GM18909 (cell line): ENCODE results near the gene CTSH.

Experiments
- ATAC-seq: cut with Tn5 transposase; IDR thresholded peaks from one replicate; pipeline ENCODE4 v1.9.1; 2021; ENCODE audit warnings: mild to moderate bottlenecking; ENCODE audit not compliant: unreplicated experiment, poor library complexity

The CTSH gene

DNA sequence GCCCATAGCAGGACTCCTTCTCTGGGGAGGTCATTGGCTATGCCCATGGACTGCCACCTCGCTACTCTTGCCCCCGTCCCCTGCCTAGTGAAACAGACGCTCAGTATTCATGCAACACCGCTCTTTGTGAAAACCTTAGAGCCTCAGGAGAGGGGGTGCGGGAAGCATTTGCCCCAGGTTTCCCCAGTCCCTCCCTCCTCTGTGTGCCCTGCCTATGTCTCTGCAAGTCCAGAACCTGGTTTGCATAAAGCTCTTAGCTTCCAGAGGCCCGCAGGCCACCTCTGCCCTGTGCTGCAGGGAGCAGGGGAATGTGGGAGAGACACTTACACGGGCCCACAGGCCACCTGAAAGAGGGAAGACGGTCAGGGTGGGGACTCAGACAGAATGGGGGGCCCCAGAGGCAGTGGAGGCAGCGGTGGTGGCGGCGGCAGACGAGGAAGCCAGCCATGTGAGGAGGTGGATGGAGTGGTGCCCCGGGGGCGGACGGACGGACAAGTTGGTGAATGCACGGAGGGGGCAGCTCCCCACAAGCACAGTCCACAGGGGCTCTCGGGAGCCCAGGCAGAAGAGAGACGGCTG lies 33.8 kb upstream of the CTSH start:
- no peak for ATAC-seq

DNA sequence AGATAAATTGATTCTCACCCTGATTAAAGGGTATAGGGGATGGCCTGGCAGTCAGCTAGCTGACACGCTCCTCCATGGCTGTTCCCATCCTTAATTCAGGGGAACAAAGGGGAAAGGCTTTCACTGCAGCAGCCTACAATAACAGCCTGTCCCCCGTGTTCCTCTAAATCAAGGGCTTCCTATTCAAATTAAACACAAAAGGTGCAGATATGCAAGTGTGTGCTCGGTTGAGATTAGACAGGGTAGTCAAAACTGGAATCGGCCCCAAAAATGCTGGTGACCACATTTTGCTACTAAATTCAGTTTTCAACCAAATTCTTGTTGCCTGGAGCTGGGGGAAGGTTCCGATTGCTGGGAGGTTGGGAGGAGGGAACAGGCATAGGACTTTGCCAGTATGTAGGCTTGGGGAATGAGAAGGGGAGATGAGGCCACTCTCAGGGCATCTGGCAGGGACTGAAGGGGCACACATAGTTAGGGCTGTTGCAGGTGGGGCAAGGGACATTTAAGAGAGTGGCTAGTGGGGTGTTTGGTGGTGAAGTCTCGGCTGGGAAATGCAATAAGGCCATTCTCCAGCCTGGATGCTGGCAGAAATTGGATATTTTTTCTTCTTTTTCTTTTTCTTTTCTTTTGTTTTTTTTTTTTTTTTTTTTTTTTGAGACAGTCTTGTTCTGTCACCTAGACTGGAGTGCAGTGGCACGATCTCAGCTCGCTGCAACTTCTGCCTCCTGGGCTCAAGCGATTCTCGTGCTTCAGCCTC lies 32.9 kb upstream of the CTSH start:
- ATAC-seq = peak; percentile 26

DNA sequence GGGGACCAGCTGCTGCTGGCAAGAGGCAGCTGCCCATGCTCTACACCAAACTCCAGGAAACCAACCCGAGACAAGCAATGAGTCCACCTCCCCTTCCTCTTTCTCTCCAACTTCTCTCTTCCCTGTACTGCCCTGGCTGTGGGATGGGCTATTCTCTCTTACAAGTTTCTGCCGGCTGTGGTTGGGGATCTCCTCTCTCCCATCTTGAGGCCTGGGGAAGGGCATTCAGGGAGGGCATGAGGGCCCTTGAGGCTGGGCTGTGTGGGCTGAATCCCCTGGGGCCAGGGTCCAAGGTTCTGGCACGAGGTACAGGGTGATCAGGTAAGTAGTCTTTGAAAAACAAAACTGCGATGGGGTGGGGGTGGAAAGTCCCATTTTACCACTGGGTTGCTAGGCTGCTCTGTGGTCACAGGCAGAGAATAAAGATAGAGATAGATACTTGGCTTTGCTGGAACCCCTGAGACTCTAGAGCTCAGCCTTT lies 32.3 kb upstream of the CTSH start:
- peak; percentile 66 for ATAC-seq

GRCh38 chr15:78976691-78977090 lies 31.8 kb upstream of the CTSH start:
- peak; percentile 17 for ATAC-seq

DNA sequence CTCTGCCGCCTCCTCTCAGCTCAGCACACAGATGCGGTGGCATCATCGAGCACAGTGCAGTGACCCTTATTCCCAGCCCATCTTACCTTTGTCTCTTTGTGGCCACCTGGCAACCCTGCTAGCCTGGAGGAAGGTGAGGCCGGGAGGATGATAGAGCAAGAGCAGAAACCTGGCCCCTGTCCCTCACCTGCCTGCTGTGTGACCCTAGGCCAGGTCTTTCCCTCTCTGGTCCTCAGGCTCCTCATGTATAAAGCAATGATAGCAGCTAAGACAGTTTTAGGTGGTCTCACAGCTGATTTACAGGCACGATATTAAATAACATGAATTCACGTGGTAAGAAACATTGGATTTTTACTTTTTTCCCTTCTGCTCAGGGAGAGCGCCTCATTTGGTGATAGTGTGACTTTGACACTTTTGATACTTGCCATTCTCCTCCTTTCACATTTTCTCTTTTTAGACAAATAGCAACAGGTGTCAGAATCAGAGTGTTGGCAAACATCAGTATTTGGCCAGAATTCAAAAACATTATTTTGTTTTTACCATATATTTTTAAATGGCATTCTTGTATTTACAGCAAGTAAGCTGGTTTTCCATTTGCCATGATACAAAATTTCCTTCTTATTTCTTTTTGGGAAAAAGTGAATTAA lies 29.5 kb upstream of the CTSH start:
- no peak for ATAC-seq

DNA sequence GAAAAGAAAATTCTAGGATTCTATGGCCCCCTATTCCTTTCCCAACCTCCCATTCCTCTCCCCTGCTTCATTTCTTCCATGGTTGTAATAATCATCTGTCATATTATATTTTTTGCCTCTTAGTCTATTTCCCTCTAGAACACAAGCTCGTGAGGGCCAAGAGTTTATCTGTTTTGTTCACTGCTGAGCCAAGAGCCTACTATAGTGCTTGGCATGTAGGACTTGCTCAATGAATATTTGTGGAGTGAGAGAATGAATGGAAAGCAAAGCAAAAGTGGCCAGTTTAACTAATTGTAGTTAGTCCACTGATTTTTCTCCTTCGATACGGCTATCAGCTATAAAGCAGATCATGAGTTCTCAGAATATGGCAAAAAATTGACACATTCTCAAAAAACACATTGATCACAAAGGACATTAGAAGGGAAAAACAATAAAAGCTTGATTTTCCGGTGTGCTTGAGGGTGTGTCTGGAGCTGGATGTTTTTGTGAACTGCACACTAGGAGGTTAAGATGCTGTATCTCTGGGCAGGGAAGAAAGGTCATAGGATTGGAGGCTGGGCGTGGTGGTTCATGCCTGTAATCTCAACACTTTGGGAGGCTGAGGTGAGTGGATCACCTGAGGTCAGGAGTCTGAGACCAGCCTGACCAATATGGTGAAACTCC lies 25.0 kb upstream of the CTSH start:
- ATAC-seq = no peak

GRCh38 chr15:78968539-78969271 lies 23.9 kb upstream of the CTSH start:
- ATAC-seq = no peak

DNA sequence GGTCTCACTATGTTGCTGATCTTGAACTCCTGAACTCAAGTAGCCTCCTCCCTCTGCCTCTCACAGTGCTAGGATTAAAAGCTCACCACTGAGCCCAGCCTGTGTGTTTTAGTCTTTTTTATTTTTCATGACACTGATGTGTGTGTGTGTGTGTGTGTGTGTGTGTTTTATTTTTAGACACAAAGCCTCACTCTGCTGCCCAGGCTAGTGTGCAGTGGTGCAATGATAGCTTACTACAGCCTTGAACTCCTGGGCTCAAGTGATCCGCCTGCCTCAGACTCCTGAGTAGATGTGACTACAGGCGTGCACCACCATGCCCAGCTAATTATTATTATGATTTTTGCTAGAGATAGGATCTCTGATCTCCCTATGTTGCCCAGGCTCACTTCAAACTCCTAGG lies 23.3 kb upstream of the CTSH start:
- ATAC-seq = no peak

DNA sequence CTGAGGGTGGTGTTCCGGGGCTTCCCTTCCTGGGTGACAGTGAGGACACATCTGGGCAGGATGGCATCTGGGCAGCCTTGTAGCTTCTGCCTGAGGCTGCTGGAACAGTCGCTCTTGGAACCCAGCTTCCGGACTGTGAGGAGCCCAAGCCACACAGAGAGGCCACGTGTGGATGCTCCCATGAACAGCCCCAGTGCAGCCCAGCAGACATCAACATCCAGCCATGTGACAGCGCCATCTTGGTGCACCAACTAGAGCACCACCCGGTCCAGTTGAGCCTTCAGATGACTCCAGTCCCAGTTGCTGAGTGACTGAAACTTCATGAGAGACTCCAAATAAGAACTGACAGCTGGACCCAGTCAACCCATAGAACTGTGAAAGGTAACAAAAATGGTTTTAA lies 15.5 kb upstream of the CTSH start:
- no peak for ATAC-seq

DNA sequence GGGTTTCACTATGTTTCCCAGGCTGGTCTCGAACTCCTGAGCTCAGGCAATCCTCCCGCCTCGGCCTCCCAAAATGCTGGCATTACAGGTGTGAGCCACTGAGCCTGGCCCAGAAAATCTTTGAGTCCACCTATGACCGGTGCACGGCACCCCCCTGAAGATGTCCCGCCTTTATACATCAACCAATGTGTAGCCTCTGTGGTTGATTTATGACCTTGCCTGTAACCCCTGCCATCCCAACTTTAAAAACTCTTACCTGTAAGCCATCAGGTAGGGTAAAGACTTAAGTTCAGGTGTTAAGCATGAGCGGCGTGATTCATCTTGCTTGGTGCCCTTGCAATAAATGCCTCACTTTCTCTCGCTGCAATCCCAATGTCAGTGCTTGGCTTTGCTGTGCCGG lies 14.5 kb upstream of the CTSH start:
- no peak for ATAC-seq

DNA sequence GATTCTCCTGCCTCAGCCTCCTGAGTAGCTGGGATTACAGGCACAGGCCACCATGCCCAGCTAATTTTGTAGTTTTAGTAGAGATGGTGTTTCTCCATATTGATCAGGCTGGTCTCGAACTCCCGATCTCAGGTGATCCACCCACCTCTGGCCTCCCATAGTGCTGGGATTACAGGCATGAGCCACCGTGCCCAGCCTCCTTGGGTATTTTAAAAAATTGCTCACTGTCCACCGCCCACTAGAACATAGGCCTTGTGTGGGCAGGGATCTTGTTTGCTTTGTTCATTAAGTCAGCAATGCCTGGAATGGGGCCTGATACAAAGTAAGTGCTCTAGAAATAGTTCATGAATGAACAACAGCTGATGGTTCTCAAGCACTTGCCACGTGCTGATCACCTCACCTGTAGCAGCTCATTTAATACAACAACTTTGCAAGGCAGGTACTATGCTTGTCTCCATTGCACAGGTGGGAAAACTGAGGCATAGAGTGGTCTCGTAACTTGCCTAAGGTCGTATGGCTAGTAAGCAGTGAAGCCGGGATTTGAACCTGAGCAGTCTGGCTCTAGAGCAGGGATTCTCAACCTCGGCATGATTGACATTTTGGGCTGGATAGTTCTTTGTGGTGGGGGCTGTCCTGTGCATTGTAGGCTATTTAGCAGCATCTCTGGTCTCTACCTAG lies 12.7 kb upstream of the CTSH start:
- ATAC-seq = no peak

DNA sequence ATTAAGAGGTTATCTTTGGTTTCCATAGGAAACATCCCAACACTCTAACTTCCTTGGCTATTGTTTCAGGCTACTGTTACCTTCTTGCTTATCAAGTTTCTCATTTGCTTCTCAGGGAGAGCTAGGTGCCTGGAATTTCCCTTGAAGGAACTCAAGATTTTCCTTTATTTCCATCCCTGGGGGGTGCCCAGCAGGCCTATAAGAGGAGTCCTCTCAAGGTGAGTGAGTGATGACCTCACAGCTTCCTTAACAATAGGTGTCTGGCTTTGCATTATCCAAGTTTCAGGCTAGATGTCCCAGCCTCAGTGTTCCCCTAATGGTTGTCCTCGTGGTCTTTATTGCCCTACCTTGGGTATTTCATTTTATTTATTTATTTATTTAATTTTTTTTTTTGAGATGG lies 12.1 kb upstream of the CTSH start:
- no peak for ATAC-seq

- no peak for ATAC-seq
Measured at GRCh38 chr15:78955355-78955754, 10.5 kb upstream of the CTSH start.

DNA sequence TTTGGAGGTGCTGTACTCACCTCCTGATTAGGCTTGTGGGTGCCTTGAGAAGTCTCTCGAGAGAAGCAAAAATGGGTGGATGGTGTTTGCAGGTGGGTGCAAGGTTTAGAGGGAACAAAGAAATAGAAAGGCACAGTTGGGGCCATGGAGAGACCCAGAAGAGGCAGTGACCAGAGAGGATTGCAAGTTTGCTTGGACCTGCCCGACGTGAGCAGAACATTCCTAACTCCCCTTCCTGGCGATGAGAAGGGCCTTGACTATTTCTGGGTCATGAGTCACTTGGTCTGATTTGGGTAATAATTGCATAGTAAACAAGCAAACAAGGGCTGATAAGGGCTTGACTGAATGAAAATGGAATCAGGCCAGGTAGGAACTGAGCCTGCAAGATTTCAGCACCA lies 7.0 kb upstream of the CTSH start:
- no peak for ATAC-seq

- peak; percentile 51 for ATAC-seq
Measured at GRCh38 chr15:78950902-78951840, 6.3 kb upstream of the CTSH start.

GRCh38 chr15:78950343-78950742 lies 5.5 kb upstream of the CTSH start:
- ATAC-seq = no peak

- no peak for ATAC-seq
Measured at GRCh38 chr15:78949461-78949860, 4.6 kb upstream of the CTSH start.

- no peak for ATAC-seq
Measured at GRCh38 chr15:78947506-78947905, 2.7 kb upstream of the CTSH start.

DNA sequence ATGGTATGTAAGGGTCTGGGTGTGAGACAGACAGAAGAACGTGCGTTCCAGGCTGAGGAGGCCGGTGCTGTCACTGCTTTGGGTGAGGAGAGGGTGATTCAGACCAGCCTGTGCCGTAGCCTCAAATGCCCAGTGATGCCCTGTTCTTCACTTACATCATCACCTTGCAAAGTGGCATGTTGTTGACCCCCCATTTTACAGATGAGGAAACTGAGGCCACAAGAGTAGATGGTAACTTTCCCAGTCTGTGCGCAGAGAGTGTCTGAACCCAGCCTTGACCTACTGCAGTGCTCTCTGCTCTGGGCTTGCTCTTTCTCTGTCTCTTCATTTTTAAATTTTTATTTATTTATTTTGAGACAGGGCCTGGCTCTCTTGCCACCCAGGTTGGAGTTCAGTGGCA lies 1.6 kb upstream of the CTSH start:
- no peak for ATAC-seq
